Endothelial cell of umbilical vein (primary cell): Measurements from ENCODE around the gene CLC. TPM values are rescaled to one million over a fixed set of nuclear protein-coding genes. Genes with fewer than 3 reads are reported as not detected.

Source experiments
- BruUV-seq: library from RNA; stranded (reverse); fragments of 400-500 nt; replicated peaks from 2 replicates; lab custom pipeline; 2021; lab: Mats Ljungman, UMichigan
- CTCF ChIA-PET: fragments of 300-600, 350-600 bp; sonication (Branson Sonifier 250); formaldehyde crosslinking; loops from one replicate; lab custom pipeline; 2021; ENCODE audit warnings: antibody characterized with exemption, inconsistent platforms; lab: Charles Lee
- POLR2A ChIA-PET: fragments of 300-600, 350-600 bp; sonication (Branson Sonifier 250); formaldehyde crosslinking; loops from one replicate; lab custom pipeline; 2021; ENCODE audit warnings: antibody characterized with exemption, inconsistent platforms; lab: Charles Lee
- DNase-seq: peaks from one replicate; pipeline ENCODE4 v3.0.0-alpha.2; 2011; ENCODE audit warnings: low read depth, low spot score
- FAIRE-seq: peaks from 2 replicates; lab custom pipeline; 2011; peaks lifted over from hg19 to GRCh38; lab: Jason Lieb, UNC
- H2AFZ ChIP-seq: 2 replicates; pipeline ENCODE4 v1.6.0; 2012; ENCODE audit warnings: low read depth, low read length, control low read depth, inconsistent platforms
- H3K27ac ChIP-seq: 2 replicates; pipeline ENCODE4 v1.5.1; 2011; ENCODE audit warnings: low read depth, mild to moderate bottlenecking, control low read depth, low read length, moderate library complexity; ENCODE audit not compliant: insufficient read depth
- H3K27me3 ChIP-seq, 2 experiments: 2 replicates each; pipeline versions ENCODE4 v1.6.0 to v1.6.1; 2011; ENCODE audit warnings: low read length in 2 of 2, mixed read lengths in 1 of 2; ENCODE audit not compliant: control insufficient read depth in 2 of 2, insufficient read depth in 2 of 2
- H3K36me3 ChIP-seq, 2 experiments: 2 replicates in 1 of 2; 3 replicates in 1 of 2; pipeline ENCODE4 v1.5.1; 2011; ENCODE audit warnings: low read length in 2 of 2, mild to moderate bottlenecking in 1 of 2, moderate library complexity in 1 of 2; ENCODE audit not compliant: control insufficient read depth in 2 of 2, insufficient read depth in 2 of 2; ENCODE audit errors: extremely low read depth in 1 of 2
- H3K4me1 ChIP-seq: 3 replicates; pipeline ENCODE4 v1.5.1; 2011; ENCODE audit warnings: mild to moderate bottlenecking, low read length; ENCODE audit not compliant: control insufficient read depth, insufficient read depth; ENCODE audit errors: extremely low read depth
- H3K4me2 ChIP-seq: 2 replicates; pipeline ENCODE4 v1.6.1; 2011; ENCODE audit warnings: low read length, control low read depth, mixed read lengths; ENCODE audit not compliant: insufficient read depth
- H3K4me3 ChIP-seq, 3 experiments: fragments of 200-600 bp in 1 of 3; sonication (generic), shearing (Covaris generic) in 1 of 3; replicated peaks in 1 of 3; 2 replicates each; pipeline ENCODE4 v1.5.1; 2011 to 2016; ENCODE audit warnings: control low read depth in 3 of 3, low read length in 3 of 3, mild to moderate bottlenecking in 2 of 3, inconsistent platforms in 1 of 3, low read depth in 1 of 3, moderate library complexity in 1 of 3; ENCODE audit not compliant: insufficient read depth in 1 of 3
- H3K79me2 ChIP-seq: 2 replicates; pipeline ENCODE4 v1.6.0; 2012; ENCODE audit warnings: low read length, inconsistent platforms; ENCODE audit not compliant: control insufficient read depth, insufficient read depth
- H3K9ac ChIP-seq: replicated peaks from 2 replicates; pipeline ENCODE3; 2011; ENCODE audit warnings: low read length, control low read depth; ENCODE audit not compliant: insufficient read depth; ENCODE audit errors: extremely low read depth
- H3K9me1 ChIP-seq: replicated peaks from 3 replicates; pipeline ENCODE4 v1.6.0; 2011; ENCODE audit warnings: mild to moderate bottlenecking, low read length; ENCODE audit not compliant: control insufficient read depth, insufficient read depth; ENCODE audit errors: extremely low read depth
- H3K9me3 ChIP-seq: replicated peaks from 2 replicates; pipeline ENCODE4 v1.5.1; 2012; ENCODE audit warnings: low read length, inconsistent platforms; ENCODE audit not compliant: control insufficient read depth, insufficient read depth
- H4K20me1 ChIP-seq: replicated peaks from 2 replicates; pipeline ENCODE3; 2011; ENCODE audit warnings: mild to moderate bottlenecking, low read length; ENCODE audit not compliant: control insufficient read depth, insufficient read depth; ENCODE audit errors: extremely low read depth
- EZH2 ChIP-seq: IDR thresholded peaks from 2 replicates; pipeline ENCODE4 v1.6.1; 2012; ENCODE audit warnings: borderline replicate concordance, low read depth, mild to moderate bottlenecking, moderate library complexity, low read length, inconsistent platforms; ENCODE audit not compliant: severe bottlenecking
- FOS ChIP-seq: IDR thresholded peaks from 2 replicates; pipeline ENCODE4 v1.6.1; 2011; ENCODE audit warnings: mild to moderate bottlenecking, low read length, moderate library complexity, borderline replicate concordance; ENCODE audit not compliant: insufficient read depth
- GATA2 ChIP-seq: IDR thresholded peaks from 2 replicates; pipeline ENCODE4 v1.7.0; 2011; ENCODE audit warnings: low read depth, mild to moderate bottlenecking, moderate library complexity, mixed read lengths, low read length; ENCODE audit not compliant: insufficient read length, insufficient read depth
- JUN ChIP-seq: IDR thresholded peaks from 2 replicates; pipeline ENCODE4 v1.6.1; 2011; ENCODE audit warnings: borderline replicate concordance, low read depth; ENCODE audit not compliant: insufficient read length, insufficient read depth
- MYC ChIP-seq: IDR thresholded peaks from one replicate; pipeline ENCODE4 v1.6.1; 2011; ENCODE audit warnings: mild to moderate bottlenecking, low read depth, low read length
- POLR2A ChIP-seq: IDR thresholded peaks from 2 replicates; pipeline ENCODE4 v1.6.1; 2012; ENCODE audit warnings: low read depth, mild to moderate bottlenecking, control low read depth, low read length
- POLR2AphosphoS5 ChIP-seq: IDR thresholded peaks from 2 replicates; pipeline ENCODE4 v1.6.1; 2012; ENCODE audit warnings: low read depth, mild to moderate bottlenecking, control low read depth, low read length, moderate library complexity; ENCODE audit not compliant: insufficient read depth
- dilution Hi-C: fragments of 300-500 bp; cut with MboI; formaldehyde crosslinking; loops from one replicate; pipeline ENCODE4 v1.15.0; 2019; ENCODE audit warnings: low sequenced_read_pairs; ENCODE audit not compliant: extremely low pct_ligation_motif_present
- intact Hi-C: fragments of 100-400 bp; cut with micrococcal nuclease; formaldehyde crosslinking; loops from one replicate; pipeline ENCODE4 v1.10.0; 2022
- polyA plus RNA-seq, 4 experiments: library from polyadenylated mRNA; depleted of rRNA in 3 of 4; stranded (reverse) in 3 of 4; unstranded in 1 of 4; fragments of >200 nt; gene quantifications; 2 replicates each; pipeline versions ENCODE4 v1.2.1 to v1.2.3, GENCODE V29; 2011 to 2012; ENCODE audit warnings: missing spikeins in 1 of 4
- total RNA-seq: library from RNA; stranded (reverse); gene quantifications from 2 replicates; pipeline ENCODE4 v1.2.3, GENCODE V29; 2021
- TF ChIP-seq, protein P1 (sequence below): IDR thresholded peaks from 2 replicates; pipeline ENCODE4 v1.6.1; 2011; ENCODE audit not compliant: insufficient read depth, insufficient read length
- TF ChIP-seq, protein P2 (sequence below), 2 donors: IDR thresholded peaks; 1 replicate in 1 of 2; 2 replicates in 1 of 2; pipeline ENCODE4 v1.5.1; 2011; ENCODE audit warnings: low read length in 2 of 2, mild to moderate bottlenecking in 2 of 2, moderate library complexity in 2 of 2, control low read depth in 1 of 2, inconsistent platforms in 1 of 2, low read depth in 1 of 2; ENCODE audit not compliant: insufficient read depth in 1 of 2; ENCODE audit errors: extremely low read depth in 1 of 2

CLC gene
- total and polyA plus RNA-seq, 2 donors (not counting 3 experiments of a cell fraction or from before 2014, with no cell fraction given), result not detected

DNA sequence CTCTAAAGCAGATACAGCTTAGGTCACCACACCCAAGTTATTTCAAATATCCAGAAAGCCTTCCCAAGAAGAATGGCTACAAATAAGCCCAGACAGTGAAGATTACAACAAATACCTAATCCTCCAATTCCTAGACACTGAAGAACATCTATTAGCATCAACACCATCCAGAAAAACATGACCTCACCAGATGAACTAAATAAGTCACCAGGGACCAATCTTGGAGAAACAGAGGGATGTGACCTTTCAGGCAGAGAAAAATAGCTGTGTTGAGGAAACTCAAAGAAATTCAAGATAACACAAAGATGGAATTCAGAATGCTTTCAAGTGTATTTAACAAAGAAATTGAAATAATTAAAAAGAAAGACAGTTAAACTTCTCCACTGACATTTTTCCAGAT lies 15.0 kb upstream of the CLC start:
- Histone ChIP-seq H3K27ac (no peak overlapping the region), H3K4me3 (no peak overlapping the region), H3K36me3 (no peaks in the 10 kb centered on the region), H3K79me2 (no peaks in the 10 kb centered on the region), H3K9me1 (no peaks in the 10 kb centered on the region), H3K27me3 (peaks cover 2 to 6% of the 10 kb centered on the region in 2 experiments), H4K20me1 (no peaks in the 10 kb centered on the region), H3K4me2 (no peak overlapping the region), H3K4me1 (no peaks in the 10 kb centered on the region), H3K9me3 (no peaks in the 10 kb centered on the region), H3K9ac (no peak overlapping the region), H2AFZ (no peak overlapping the region)
- intact Hi-C loops, result no loop called here
- dilution Hi-C loops, result no loop called here
- FAIRE-seq (no peak), DNase-seq (no peak)
- ChIA-PET CTCF (no interaction called here), POLR2A (no interaction called here)
- no TSS peak for BruUV-seq
- TF ChIP-seq, protein P1, sequence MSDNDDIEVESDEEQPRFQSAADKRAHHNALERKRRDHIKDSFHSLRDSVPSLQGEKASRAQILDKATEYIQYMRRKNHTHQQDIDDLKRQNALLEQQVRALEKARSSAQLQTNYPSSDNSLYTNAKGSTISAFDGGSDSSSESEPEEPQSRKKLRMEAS, result no peak
- TF ChIP-seq MYC, result no peak
- TF ChIP-seq FOS, result no peak
- TF ChIP-seq POLR2AphosphoS5, result no peak
- TF ChIP-seq, protein P2, sequence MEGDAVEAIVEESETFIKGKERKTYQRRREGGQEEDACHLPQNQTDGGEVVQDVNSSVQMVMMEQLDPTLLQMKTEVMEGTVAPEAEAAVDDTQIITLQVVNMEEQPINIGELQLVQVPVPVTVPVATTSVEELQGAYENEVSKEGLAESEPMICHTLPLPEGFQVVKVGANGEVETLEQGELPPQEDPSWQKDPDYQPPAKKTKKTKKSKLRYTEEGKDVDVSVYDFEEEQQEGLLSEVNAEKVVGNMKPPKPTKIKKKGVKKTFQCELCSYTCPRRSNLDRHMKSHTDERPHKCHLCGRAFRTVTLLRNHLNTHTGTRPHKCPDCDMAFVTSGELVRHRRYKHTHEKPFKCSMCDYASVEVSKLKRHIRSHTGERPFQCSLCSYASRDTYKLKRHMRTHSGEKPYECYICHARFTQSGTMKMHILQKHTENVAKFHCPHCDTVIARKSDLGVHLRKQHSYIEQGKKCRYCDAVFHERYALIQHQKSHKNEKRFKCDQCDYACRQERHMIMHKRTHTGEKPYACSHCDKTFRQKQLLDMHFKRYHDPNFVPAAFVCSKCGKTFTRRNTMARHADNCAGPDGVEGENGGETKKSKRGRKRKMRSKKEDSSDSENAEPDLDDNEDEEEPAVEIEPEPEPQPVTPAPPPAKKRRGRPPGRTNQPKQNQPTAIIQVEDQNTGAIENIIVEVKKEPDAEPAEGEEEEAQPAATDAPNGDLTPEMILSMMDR (IDR thresholded peaks at IDR 0.05; ENCODE audit: extremely low read depth in 1 of 2, insufficient read depth in 1 of 2, low read depth in 1 of 2, low read length in 2 of 2), result no peak
- TF ChIP-seq EZH2, result no peak
- TF ChIP-seq GATA2, result no peak
- no peak for TF ChIP-seq POLR2A
- no peak for TF ChIP-seq JUN
